CD4-positive, alpha-beta memory T cell (primary cell): ENCODE measurements around the gene PLD3. TPM values are rescaled to one million over a fixed set of nuclear protein-coding genes. Genes with fewer than 3 reads are reported as not detected.

Experiments used
- CTCF ChIA-PET: fragments of 350-600 bp; sonication (Branson Sonifier 250); formaldehyde crosslinking; loops from one replicate; lab custom pipeline; 2021; ENCODE audit warnings: inconsistent platforms; ENCODE audit not compliant: partially characterized antibody; lab: Charles Lee
- POLR2A ChIA-PET: fragments of 350-600 bp; sonication (Branson Sonifier 250); formaldehyde crosslinking; loops from one replicate; lab custom pipeline; 2021; ENCODE audit not compliant: partially characterized antibody; lab: Charles Lee
- DNase-seq, 5 donors: peaks; one replicate each; pipeline versions ENCODE4 v3.0.0 to v3.0.0-alpha.2; 2020 to 2022; ENCODE audit warnings: mixed read lengths in 1 of 5
- H3K27ac ChIP-seq: one replicate; pipeline ENCODE4 v1.7.0; 2013; ENCODE audit warnings: low read depth, low read length
- H3K27me3 ChIP-seq: 2 replicates; pipeline ENCODE4 v1.7.0; 2013; ENCODE audit warnings: mild to moderate bottlenecking, low read length, moderate library complexity; ENCODE audit not compliant: insufficient read depth
- H3K36me3 ChIP-seq: 2 replicates; pipeline ENCODE4 v1.7.0; 2013; ENCODE audit warnings: mild to moderate bottlenecking, low read length, moderate library complexity; ENCODE audit not compliant: insufficient read depth
- H3K4me1 ChIP-seq: 2 replicates; pipeline ENCODE4 v1.7.0; 2013; ENCODE audit warnings: mild to moderate bottlenecking, low read length, moderate library complexity; ENCODE audit not compliant: insufficient read depth
- H3K4me3 ChIP-seq, 2 donors: one replicate each; pipeline ENCODE4 v1.7.0; 2013; ENCODE audit warnings: low read length in 2 of 2, mild to moderate bottlenecking in 1 of 2
- H3K9me3 ChIP-seq, 2 donors: one replicate each; pipeline ENCODE4 v1.7.0; 2013; ENCODE audit warnings: low read length in 2 of 2, control low read depth in 1 of 2; ENCODE audit not compliant: control insufficient read depth in 1 of 2
- H3K27ac Mint-ChIP-seq, 7 donors: one replicate each; pipeline ENCODE4 v1.8.0; 2020 to 2021; ENCODE audit warnings: mixed read lengths in 7 of 7, mild to moderate bottlenecking in 6 of 7, inconsistent platforms in 3 of 7, moderate library complexity in 3 of 7
- H3K27me3 Mint-ChIP-seq, 2 donors: one replicate each; pipeline ENCODE4 v1.8.0; 2020 to 2021; ENCODE audit warnings: mixed read lengths in 2 of 2
- H3K36me3 Mint-ChIP-seq, 2 donors: one replicate each; pipeline ENCODE4 v1.8.0; 2020 to 2021; ENCODE audit warnings: mixed read lengths in 2 of 2, inconsistent platforms in 1 of 2, mild to moderate bottlenecking in 1 of 2
- H3K4me1 Mint-ChIP-seq, 4 donors: one replicate each; pipeline ENCODE4 v1.8.0; 2020 to 2021; ENCODE audit warnings: mixed read lengths in 4 of 4, mild to moderate bottlenecking in 1 of 4
- H3K4me3 Mint-ChIP-seq, 8 donors: one replicate each; pipeline ENCODE4 v1.8.0; 2020 to 2021; ENCODE audit warnings: mixed read lengths in 8 of 8, mild to moderate bottlenecking in 7 of 8, moderate library complexity in 6 of 8, inconsistent platforms in 3 of 8
- H3K9me3 Mint-ChIP-seq, 8 donors: one replicate each; pipeline ENCODE4 v1.8.0; 2020 to 2021; ENCODE audit warnings: mixed read lengths in 8 of 8, mild to moderate bottlenecking in 5 of 8, inconsistent platforms in 3 of 8, moderate library complexity in 1 of 8
- intact Hi-C: fragments of 100-400 bp; cut with micrococcal nuclease; formaldehyde crosslinking; loops from one replicate; pipeline ENCODE4 v1.15.1; 2023
- polyA plus RNA-seq, 2 donors: library from polyadenylated mRNA; unstranded; fragments of 300-500 nt; fragmentation: Illumina TruSeq; gene quantifications; one replicate each; pipeline ENCODE4 v1.2.3, GENCODE V29; 2021
- total RNA-seq, 2 experiments: library from RNA; stranded (reverse); gene quantifications; one replicate each; pipeline ENCODE4 v1.2.3, GENCODE V29; 2021

Gene PLD3
- total RNA-seq = 100 to 1,000 TPM; 116 to 117 TPM
- 10 to 100 TPM; 61.0 to 74.7 TPM for polyA plus RNA-seq

GRCh38 chr19:40348125-40348913 is at the start of gene PLD3, which contains the start of gene C19orf47:
PLD3 (plus strand) TSS chr19:40348695; CDS start chr19:40366484, 17,789 bp downstream.
C19orf47 (minus strand) TSS chr19:40348397; CDS start chr19:40341857, 6,540 bp downstream.
- Histone ChIP-seq H3K4me3 (peak within 1 kb of the TSS; percentile 48 to 73), H3K9me3 (no peaks in the 10 kb centered on the region), H3K27me3 (no peaks in the 10 kb centered on the region), H3K36me3 (no peaks in the 10 kb centered on the region), H3K27ac (peak within 1 kb of the TSS; percentile 84), H3K4me1 (peaks cover 19% of the 10 kb centered on the region)
- peak within 1 kb of the TSS; percentile 85 to 99 (median 94) for H3K4me3 Mint-ChIP-seq
- intact Hi-C loops = loop anchor here (1.0 kb wide), 7 partner anchors 43 to 117 kb away; partner anchors contain the start of genes AKT2, BLVRB and SERTAD1
- peaks cover 27 to 44% (median 33%) of the 10 kb centered on the region in 4 donors for H3K4me1 Mint-ChIP-seq
- DNase-seq = peak; percentile 97 to 99 (median 99)
- H3K27ac Mint-ChIP-seq = peak within 1 kb of the TSS; percentile 86 to 99 (median 95)
- ChIA-PET CTCF (interaction anchor here (0.5 to 1.8 kb wide), 4 partner anchors 72 to 208 kb away, joined by 3 to 9 read pairs (median 4); no protein-coding TSS in a partner anchor), POLR2A (interaction anchor here (0.5 to 2.5 kb wide), 19 partner anchors 12 to 912 kb away, joined by 3 to 19 read pairs (median 4); partner anchors contain the start of genes AKT2, BLVRB, RAB4B and RPS16)
- peaks cover 3 to 4% of the 10 kb centered on the region in 2 donors for H3K36me3 Mint-ChIP-seq
- H3K9me3 Mint-ChIP-seq = peaks cover 0 to 2% (median 0%) of the 10 kb centered on the region in 8 donors
- no peaks in the 10 kb centered on the region for H3K27me3 Mint-ChIP-seq

- Mint-ChIP-seq H3K27me3 (no peaks in the 10 kb centered on the region), H3K27ac (no peak overlapping the region), H3K36me3 (no peaks in the 10 kb centered on the region), H3K4me3 (no peak overlapping the region), H3K9me3 (no peaks in the 10 kb centered on the region), H3K4me1 (peaks cover 0 to 5% (median 2%) of the 10 kb centered on the region in 4 donors)
- Histone ChIP-seq H3K9me3 (no peaks in the 10 kb centered on the region), H3K27ac (no peak overlapping the region), H3K4me1 (no peaks in the 10 kb centered on the region), H3K4me3 (no peak overlapping the region), H3K36me3 (no peaks in the 10 kb centered on the region), H3K27me3 (no peaks in the 10 kb centered on the region)
- intact Hi-C loops = no loop called here
- POLR2A ChIA-PET = no interaction called here
- CTCF ChIA-PET = no interaction called here
- DNase-seq = no peak
Measured at GRCh38 chr19:40300668-40301067, 47.8 kb upstream of the PLD3 start.

DNA sequence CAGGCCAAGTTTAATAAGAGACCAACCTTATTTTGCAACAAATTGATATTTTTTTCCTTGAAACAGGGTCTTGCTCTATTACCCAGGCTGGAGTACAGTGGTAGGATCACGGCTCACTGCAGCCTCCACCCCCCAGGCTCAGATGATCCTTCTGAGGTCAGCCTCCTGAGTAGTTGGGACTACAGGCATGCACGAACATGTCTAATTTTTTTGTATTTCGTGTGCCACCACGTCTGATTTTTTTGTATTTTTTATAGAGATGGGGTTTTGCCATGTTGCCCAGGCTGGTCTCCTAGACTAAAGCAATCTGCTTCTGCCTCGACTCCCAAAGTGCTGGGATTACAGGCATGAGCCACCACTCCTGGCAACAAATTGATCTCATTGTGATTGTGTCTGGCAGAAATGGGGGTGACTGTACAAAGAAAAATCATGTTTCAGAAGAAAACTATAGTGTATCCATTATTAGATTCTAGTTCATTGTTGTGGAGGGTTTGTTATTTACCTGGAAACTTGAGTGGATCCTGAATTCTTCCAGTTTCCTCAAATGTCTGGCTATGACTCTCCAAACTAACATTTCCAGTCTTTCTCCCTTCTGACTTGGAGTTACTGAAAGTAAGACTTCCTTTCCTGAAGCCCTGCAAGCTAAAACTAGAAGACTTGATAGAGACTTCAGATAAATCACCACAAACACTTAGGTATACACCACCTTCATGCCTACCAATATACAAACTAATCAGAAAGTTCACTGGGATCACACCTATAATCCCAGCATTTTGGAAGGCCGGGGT is 46.1 kb upstream of the PLD3 start:
- CTCF ChIA-PET = no interaction called here
- Histone ChIP-seq H3K27ac (no peak overlapping the region), H3K9me3 (no peaks in the 10 kb centered on the region), H3K4me3 (no peak overlapping the region), H3K36me3 (no peaks in the 10 kb centered on the region), H3K27me3 (no peaks in the 10 kb centered on the region), H3K4me1 (no peaks in the 10 kb centered on the region)
- H3K4me3 Mint-ChIP-seq = no peak overlapping the region
- peaks cover 0 to 5% (median 2%) of the 10 kb centered on the region in 4 donors for H3K4me1 Mint-ChIP-seq
- intact Hi-C loops = no loop called here
- no peaks in the 10 kb centered on the region for H3K36me3 Mint-ChIP-seq
- POLR2A ChIA-PET = no interaction called here
- no peak for DNase-seq
- H3K9me3 Mint-ChIP-seq = no peaks in the 10 kb centered on the region
- H3K27ac Mint-ChIP-seq = no peak overlapping the region
- H3K27me3 Mint-ChIP-seq = no peaks in the 10 kb centered on the region

GRCh38 chr19:40303765-40304164 is 44.7 kb upstream of the PLD3 start:
- no peak for DNase-seq
- H3K9me3 ChIP-seq = no peaks in the 10 kb centered on the region
- no peak overlapping the region for H3K4me3 Mint-ChIP-seq
- H3K36me3 ChIP-seq = no peaks in the 10 kb centered on the region
- ChIA-PET CTCF (interaction anchor here (1.9 to 2.4 kb wide), 6 partner anchors 9 to 296 kb away, joined by 6 to 26 read pairs (median 9); partner anchors contain the start of gene LTBP4), POLR2A (no interaction called here)
- no peaks in the 10 kb centered on the region for H3K27me3 ChIP-seq
- peak overlapping the region in 2 of 7 donors; percentile 38 to 68 for H3K27ac Mint-ChIP-seq
- no peaks in the 10 kb centered on the region for H3K4me1 ChIP-seq
- no peaks in the 10 kb centered on the region for H3K36me3 Mint-ChIP-seq
- no peaks in the 10 kb centered on the region for H3K27me3 Mint-ChIP-seq
- intact Hi-C loops = no loop called here
- H3K4me3 ChIP-seq = no peak overlapping the region
- no peak overlapping the region for H3K27ac ChIP-seq
- H3K9me3 Mint-ChIP-seq = no peaks in the 10 kb centered on the region
- peaks cover 0 to 5% (median 2%) of the 10 kb centered on the region in 4 donors for H3K4me1 Mint-ChIP-seq

- H3K9me3 ChIP-seq = no peaks in the 10 kb centered on the region
- CTCF ChIA-PET = interaction anchor here (1.2 to 2.4 kb wide), 9 partner anchors 9 to 330 kb away, joined by 3 to 26 read pairs (median 7); partner anchors contain the start of gene LTBP4
- H3K27me3 Mint-ChIP-seq = no peaks in the 10 kb centered on the region
- POLR2A ChIA-PET = interaction anchor here (1.6 kb wide), 1 partner anchor 116 kb away, joined by 4 read pairs; no protein-coding TSS in a partner anchor
- no peak overlapping the region for H3K4me3 ChIP-seq
- H3K9me3 Mint-ChIP-seq = no peaks in the 10 kb centered on the region
- H3K36me3 ChIP-seq = no peaks in the 10 kb centered on the region
- H3K36me3 Mint-ChIP-seq = no peaks in the 10 kb centered on the region
- peaks cover 0 to 5% (median 2%) of the 10 kb centered on the region in 4 donors for H3K4me1 Mint-ChIP-seq
- intact Hi-C loops = no loop called here
- no peak overlapping the region for H3K4me3 Mint-ChIP-seq
- no peak for DNase-seq
- peak overlapping the region in 2 of 7 donors; percentile 59 to 68 for H3K27ac Mint-ChIP-seq
- no peak overlapping the region for H3K27ac ChIP-seq
- no peaks in the 10 kb centered on the region for H3K4me1 ChIP-seq
- no peaks in the 10 kb centered on the region for H3K27me3 ChIP-seq
Measured at GRCh38 chr19:40304306-40304705, 44.2 kb upstream of the PLD3 start.

DNA sequence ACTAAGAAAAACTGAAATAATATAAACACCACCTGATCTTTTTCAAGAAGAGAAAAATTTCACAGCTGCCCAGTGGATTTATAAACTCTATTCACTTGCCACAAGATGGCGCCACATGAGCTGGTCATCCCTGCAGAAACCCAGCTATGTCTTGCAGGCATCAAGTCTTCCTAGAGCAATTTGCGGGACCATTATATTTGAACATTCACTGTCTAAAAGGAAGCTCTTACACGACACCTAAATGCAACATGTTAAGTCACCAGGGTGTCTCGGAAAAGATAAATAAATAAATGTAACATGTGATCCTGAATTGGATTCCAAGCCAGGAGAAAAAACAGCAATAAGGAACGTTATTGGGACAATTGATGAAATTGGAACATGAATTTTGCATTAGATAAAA is 43.1 kb upstream of the PLD3 start:
- Mint-ChIP-seq H3K36me3 (no peaks in the 10 kb centered on the region), H3K4me3 (no peak overlapping the region), H3K9me3 (no peaks in the 10 kb centered on the region), H3K4me1 (peaks cover 0 to 5% (median 2%) of the 10 kb centered on the region in 4 donors), H3K27me3 (no peaks in the 10 kb centered on the region), H3K27ac (no peak overlapping the region)
- Histone ChIP-seq H3K4me3 (no peak overlapping the region), H3K9me3 (no peaks in the 10 kb centered on the region), H3K27ac (no peak overlapping the region), H3K36me3 (no peaks in the 10 kb centered on the region), H3K4me1 (no peaks in the 10 kb centered on the region), H3K27me3 (no peaks in the 10 kb centered on the region)
- ChIA-PET POLR2A (interaction anchor here (0.7 to 1.6 kb wide), 4 partner anchors 41 to 115 kb away, joined by 3 to 4 read pairs (median 4); partner anchors contain the start of genes C19orf47 and PLD3), CTCF (interaction anchor here (0.5 to 2.4 kb wide), 28 partner anchors 8 to 629 kb away, joined by 3 to 26 read pairs (median 4); partner anchors contain the start of genes BLVRB, HIPK4 and LTBP4)
- DNase-seq = peak; percentile 66 to 73 (median 71)
- intact Hi-C loops = loop anchor here (1.0 to 5.0 kb wide), 5 partner anchors 43 to 329 kb away; partner anchors contain the start of genes C19orf47 and PLD3
